Measurements from ENCODE around the gene DPP6. TPM values are rescaled to one million over a fixed set of nuclear protein-coding genes. Genes with fewer than 3 reads are reported as not detected.

DPP6 gene
- total RNA-seq, 1 experiment from 2014 or later, result not detected

DNA sequence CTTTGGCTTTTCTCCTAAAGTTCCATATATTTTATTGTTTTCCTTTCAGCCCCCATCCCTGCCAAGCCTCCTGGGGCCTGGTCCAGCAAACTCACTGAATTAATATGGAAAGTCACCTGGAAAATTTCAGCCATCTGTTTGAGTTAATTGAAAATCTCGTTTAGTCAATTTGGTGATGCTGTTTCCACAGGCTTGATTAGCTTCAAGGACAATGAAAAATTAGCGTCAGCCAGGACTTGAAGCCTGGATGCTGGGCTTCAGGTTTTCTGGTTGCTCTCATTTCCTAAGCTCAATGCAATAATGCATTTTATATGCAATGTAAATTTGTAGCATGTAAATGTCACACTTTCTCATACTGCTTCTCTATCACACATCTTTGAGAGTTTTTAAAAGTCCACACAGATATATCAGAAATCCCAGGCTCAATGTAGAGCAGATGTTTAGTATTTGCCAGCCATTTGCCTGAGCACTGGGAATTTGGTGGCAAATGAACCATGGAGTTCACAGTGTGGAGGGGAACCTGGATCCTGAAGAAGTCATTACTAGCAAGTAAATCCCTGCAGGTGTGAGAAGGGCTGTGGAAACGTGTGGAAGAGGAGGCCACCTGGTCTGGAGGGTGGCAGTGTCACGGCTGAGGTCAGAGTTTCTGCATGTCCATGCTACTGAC, 722.2 kb downstream of the DPP6 start:
- ChIA-PET POLR2A (no interaction called here), CTCF (no interaction called here)
- H3K36me3 Mint-ChIP-seq, result peaks cover 75% of the 10 kb centered on the region
- H3K27me3 Mint-ChIP-seq (ENCODE audit: low read depth), result peaks cover 24% of the 10 kb centered on the region
- no peak overlapping the region for H3K4me3 Mint-ChIP-seq
- no peak for ATAC-seq
- no peaks in the 10 kb centered on the region for H3K4me1 Mint-ChIP-seq
- DNase-seq (ENCODE audit: low spot score), result no peak
- TF ChIP-seq FOXJ3 (CRISPR knock-in tag; IDR thresholded peaks at IDR 0.05; ENCODE audit: borderline replicate concordance), result no peak
- TF ChIP-seq, protein P1, sequence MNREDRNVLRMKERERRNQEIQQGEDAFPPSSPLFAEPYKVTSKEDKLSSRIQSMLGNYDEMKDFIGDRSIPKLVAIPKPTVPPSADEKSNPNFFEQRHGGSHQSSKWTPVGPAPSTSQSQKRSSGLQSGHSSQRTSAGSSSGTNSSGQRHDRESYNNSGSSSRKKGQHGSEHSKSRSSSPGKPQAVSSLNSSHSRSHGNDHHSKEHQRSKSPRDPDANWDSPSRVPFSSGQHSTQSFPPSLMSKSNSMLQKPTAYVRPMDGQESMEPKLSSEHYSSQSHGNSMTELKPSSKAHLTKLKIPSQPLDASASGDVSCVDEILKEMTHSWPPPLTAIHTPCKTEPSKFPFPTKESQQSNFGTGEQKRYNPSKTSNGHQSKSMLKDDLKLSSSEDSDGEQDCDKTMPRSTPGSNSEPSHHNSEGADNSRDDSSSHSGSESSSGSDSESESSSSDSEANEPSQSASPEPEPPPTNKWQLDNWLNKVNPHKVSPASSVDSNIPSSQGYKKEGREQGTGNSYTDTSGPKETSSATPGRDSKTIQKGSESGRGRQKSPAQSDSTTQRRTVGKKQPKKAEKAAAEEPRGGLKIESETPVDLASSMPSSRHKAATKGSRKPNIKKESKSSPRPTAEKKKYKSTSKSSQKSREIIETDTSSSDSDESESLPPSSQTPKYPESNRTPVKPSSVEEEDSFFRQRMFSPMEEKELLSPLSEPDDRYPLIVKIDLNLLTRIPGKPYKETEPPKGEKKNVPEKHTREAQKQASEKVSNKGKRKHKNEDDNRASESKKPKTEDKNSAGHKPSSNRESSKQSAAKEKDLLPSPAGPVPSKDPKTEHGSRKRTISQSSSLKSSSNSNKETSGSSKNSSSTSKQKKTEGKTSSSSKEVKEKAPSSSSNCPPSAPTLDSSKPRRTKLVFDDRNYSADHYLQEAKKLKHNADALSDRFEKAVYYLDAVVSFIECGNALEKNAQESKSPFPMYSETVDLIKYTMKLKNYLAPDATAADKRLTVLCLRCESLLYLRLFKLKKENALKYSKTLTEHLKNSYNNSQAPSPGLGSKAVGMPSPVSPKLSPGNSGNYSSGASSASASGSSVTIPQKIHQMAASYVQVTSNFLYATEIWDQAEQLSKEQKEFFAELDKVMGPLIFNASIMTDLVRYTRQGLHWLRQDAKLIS (CRISPR knock-in tag; IDR thresholded peaks at IDR 0.05; ENCODE audit: borderline replicate concordance), result no peak
- TF ChIP-seq ATF1 (CRISPR knock-in tag; IDR thresholded peaks at IDR 0.05), result no peak
- no peak for TF ChIP-seq PRRX2 (CRISPR knock-in tag; IDR thresholded peaks at IDR 0.05)
- no peak for TF ChIP-seq CBFB (CRISPR knock-in tag; IDR thresholded peaks at IDR 0.05; ENCODE audit: low read depth)
- TF ChIP-seq JUN (CRISPR knock-in tag; IDR thresholded peaks at IDR 0.05), result no peak
- TF ChIP-seq SOX15 (CRISPR knock-in tag; IDR thresholded peaks at IDR 0.05), result no peak
- TF ChIP-seq, protein P2, sequence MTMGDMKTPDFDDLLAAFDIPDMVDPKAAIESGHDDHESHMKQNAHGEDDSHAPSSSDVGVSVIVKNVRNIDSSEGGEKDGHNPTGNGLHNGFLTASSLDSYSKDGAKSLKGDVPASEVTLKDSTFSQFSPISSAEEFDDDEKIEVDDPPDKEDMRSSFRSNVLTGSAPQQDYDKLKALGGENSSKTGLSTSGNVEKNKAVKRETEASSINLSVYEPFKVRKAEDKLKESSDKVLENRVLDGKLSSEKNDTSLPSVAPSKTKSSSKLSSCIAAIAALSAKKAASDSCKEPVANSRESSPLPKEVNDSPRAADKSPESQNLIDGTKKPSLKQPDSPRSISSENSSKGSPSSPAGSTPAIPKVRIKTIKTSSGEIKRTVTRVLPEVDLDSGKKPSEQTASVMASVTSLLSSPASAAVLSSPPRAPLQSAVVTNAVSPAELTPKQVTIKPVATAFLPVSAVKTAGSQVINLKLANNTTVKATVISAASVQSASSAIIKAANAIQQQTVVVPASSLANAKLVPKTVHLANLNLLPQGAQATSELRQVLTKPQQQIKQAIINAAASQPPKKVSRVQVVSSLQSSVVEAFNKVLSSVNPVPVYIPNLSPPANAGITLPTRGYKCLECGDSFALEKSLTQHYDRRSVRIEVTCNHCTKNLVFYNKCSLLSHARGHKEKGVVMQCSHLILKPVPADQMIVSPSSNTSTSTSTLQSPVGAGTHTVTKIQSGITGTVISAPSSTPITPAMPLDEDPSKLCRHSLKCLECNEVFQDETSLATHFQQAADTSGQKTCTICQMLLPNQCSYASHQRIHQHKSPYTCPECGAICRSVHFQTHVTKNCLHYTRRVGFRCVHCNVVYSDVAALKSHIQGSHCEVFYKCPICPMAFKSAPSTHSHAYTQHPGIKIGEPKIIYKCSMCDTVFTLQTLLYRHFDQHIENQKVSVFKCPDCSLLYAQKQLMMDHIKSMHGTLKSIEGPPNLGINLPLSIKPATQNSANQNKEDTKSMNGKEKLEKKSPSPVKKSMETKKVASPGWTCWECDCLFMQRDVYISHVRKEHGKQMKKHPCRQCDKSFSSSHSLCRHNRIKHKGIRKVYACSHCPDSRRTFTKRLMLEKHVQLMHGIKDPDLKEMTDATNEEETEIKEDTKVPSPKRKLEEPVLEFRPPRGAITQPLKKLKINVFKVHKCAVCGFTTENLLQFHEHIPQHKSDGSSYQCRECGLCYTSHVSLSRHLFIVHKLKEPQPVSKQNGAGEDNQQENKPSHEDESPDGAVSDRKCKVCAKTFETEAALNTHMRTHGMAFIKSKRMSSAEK (CRISPR knock-in tag; IDR thresholded peaks at IDR 0.05; ENCODE audit: borderline replicate concordance), result no peak
- TF ChIP-seq, protein P3, sequence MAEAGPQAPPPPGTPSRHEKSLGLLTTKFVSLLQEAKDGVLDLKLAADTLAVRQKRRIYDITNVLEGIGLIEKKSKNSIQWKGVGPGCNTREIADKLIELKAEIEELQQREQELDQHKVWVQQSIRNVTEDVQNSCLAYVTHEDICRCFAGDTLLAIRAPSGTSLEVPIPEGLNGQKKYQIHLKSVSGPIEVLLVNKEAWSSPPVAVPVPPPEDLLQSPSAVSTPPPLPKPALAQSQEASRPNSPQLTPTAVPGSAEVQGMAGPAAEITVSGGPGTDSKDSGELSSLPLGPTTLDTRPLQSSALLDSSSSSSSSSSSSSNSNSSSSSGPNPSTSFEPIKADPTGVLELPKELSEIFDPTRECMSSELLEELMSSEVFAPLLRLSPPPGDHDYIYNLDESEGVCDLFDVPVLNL (CRISPR knock-in tag; IDR thresholded peaks at IDR 0.05; ENCODE audit: borderline replicate concordance, low read depth), result no peak
- TF ChIP-seq, protein P4, sequence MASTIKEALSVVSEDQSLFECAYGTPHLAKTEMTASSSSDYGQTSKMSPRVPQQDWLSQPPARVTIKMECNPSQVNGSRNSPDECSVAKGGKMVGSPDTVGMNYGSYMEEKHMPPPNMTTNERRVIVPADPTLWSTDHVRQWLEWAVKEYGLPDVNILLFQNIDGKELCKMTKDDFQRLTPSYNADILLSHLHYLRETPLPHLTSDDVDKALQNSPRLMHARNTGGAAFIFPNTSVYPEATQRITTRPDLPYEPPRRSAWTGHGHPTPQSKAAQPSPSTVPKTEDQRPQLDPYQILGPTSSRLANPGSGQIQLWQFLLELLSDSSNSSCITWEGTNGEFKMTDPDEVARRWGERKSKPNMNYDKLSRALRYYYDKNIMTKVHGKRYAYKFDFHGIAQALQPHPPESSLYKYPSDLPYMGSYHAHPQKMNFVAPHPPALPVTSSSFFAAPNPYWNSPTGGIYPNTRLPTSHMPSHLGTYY (CRISPR knock-in tag; IDR thresholded peaks at IDR 0.05), result no peak
- TF ChIP-seq, protein P5, sequence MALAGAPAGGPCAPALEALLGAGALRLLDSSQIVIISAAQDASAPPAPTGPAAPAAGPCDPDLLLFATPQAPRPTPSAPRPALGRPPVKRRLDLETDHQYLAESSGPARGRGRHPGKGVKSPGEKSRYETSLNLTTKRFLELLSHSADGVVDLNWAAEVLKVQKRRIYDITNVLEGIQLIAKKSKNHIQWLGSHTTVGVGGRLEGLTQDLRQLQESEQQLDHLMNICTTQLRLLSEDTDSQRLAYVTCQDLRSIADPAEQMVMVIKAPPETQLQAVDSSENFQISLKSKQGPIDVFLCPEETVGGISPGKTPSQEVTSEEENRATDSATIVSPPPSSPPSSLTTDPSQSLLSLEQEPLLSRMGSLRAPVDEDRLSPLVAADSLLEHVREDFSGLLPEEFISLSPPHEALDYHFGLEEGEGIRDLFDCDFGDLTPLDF (CRISPR knock-in tag; IDR thresholded peaks at IDR 0.05), result no peak
- TF ChIP-seq, protein P6, sequence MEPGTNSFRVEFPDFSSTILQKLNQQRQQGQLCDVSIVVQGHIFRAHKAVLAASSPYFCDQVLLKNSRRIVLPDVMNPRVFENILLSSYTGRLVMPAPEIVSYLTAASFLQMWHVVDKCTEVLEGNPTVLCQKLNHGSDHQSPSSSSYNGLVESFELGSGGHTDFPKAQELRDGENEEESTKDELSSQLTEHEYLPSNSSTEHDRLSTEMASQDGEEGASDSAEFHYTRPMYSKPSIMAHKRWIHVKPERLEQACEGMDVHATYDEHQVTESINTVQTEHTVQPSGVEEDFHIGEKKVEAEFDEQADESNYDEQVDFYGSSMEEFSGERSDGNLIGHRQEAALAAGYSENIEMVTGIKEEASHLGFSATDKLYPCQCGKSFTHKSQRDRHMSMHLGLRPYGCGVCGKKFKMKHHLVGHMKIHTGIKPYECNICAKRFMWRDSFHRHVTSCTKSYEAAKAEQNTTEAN (CRISPR knock-in tag; IDR thresholded peaks at IDR 0.05), result no peak
- H3K9me3 Mint-ChIP-seq, result peaks cover 80% of the 10 kb centered on the region
- no peak overlapping the region for H3K27ac Mint-ChIP-seq
